ENCODE measurements around the gene PIP4K2A. TPM values are rescaled to one million over a fixed set of nuclear protein-coding genes. Genes with fewer than 3 reads are reported as not detected.
A peak's percentile ranks its signal among the peaks of the same experiment; 100 is the strongest.

The PIP4K2A gene
- total RNA-seq, 1 donor from 2014 or later: 17.9 TPM

DNA sequence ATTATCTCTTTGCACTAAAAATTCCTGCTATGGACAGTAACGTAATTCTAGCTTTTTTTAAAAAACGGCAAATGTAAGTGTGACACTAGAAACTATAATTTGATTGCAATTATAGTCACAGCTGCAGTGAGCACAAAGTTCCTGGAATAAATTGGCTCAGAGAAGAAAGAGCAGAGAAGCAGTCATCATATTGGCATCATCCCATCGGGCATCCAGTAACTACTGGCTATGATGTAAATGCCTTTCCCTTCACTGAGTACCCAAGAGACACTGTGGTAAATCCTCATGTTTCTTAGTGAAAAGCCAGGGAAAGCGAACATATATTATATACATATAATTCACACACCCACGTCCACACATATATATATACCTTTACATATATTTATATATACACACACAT is 43.6 kb downstream of the PIP4K2A start:
- TF ChIP-seq, protein P1, sequence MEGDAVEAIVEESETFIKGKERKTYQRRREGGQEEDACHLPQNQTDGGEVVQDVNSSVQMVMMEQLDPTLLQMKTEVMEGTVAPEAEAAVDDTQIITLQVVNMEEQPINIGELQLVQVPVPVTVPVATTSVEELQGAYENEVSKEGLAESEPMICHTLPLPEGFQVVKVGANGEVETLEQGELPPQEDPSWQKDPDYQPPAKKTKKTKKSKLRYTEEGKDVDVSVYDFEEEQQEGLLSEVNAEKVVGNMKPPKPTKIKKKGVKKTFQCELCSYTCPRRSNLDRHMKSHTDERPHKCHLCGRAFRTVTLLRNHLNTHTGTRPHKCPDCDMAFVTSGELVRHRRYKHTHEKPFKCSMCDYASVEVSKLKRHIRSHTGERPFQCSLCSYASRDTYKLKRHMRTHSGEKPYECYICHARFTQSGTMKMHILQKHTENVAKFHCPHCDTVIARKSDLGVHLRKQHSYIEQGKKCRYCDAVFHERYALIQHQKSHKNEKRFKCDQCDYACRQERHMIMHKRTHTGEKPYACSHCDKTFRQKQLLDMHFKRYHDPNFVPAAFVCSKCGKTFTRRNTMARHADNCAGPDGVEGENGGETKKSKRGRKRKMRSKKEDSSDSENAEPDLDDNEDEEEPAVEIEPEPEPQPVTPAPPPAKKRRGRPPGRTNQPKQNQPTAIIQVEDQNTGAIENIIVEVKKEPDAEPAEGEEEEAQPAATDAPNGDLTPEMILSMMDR (IDR thresholded peaks at IDR 0.05; ENCODE audit: insufficient read depth, low read length, severe bottlenecking): no peak
- DNase-seq (ENCODE audit: low read depth) (no peak), FAIRE-seq (no peak)
- Histone ChIP-seq H3K4me3 (ENCODE audit: low read depth, low read length) (no peak overlapping the region), H3K36me3 (ENCODE audit: control insufficient read depth, insufficient read depth, low read length) (no peaks in the 10 kb centered on the region), H3K27me3 (ENCODE audit: control insufficient read depth, insufficient read depth, low read length) (no peaks in the 10 kb centered on the region)

DNA sequence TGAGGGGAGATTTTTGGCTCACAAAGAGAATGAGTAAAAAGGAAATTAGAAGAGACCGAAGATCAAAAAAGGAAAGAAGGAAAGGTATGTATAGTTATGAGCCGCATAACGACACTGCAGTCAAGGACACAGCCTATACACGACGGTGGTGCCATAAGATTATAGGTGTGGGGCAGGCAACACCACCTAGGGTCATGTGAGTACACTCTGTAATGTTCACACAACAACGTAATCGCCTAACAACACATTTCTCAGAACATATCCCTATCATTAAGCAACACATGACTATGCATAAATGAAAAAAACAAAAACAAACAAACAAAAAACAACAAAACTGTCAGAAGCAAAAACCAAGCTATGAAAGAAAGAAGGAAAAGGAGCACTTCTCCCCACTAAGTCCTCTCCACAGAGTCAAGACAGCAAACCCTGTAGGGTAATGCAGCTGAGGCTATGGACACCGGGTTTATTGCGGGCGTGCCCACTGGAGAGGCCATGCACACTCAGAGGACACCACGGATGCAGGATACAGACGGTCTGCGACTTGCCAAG is 45.1 kb downstream of the PIP4K2A start:
- DNase-seq (ENCODE audit: low read depth) (no peak), FAIRE-seq (no peak)
- TF ChIP-seq, protein P1 (IDR thresholded peaks at IDR 0.05; ENCODE audit: insufficient read depth, low read length, severe bottlenecking): no peak
- Histone ChIP-seq H3K36me3 (ENCODE audit: control insufficient read depth, insufficient read depth, low read length) (no peaks in the 10 kb centered on the region), H3K4me3 (ENCODE audit: low read depth, low read length) (no peak overlapping the region), H3K27me3 (ENCODE audit: control insufficient read depth, insufficient read depth, low read length) (no peaks in the 10 kb centered on the region)

DNA sequence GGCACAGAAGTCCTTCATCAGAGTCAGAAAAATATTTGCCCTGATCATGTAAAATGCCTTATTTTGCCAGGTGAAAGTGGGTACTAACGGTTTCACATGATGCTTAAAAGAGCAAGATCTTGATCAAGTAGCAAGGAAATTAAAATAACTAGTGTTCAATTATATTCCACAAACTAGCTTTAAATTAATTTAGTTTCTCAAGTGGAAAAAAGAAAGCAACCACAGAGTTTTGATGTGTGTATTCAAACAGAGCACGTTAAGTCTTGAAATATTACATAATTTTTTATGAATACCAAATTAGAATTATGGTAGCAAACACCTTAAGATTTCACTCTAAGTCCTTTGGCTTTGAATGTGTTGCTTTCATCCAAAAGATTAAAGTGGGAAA is 47.3 kb downstream of the PIP4K2A start:
- Histone ChIP-seq H3K4me3 (ENCODE audit: low read depth, low read length) (no peak overlapping the region), H3K27me3 (ENCODE audit: control insufficient read depth, insufficient read depth, low read length) (no peaks in the 10 kb centered on the region), H3K36me3 (ENCODE audit: control insufficient read depth, insufficient read depth, low read length) (no peaks in the 10 kb centered on the region)
- no peak for DNase-seq (ENCODE audit: low read depth)
- no peak for FAIRE-seq
- TF ChIP-seq, protein P1 (IDR thresholded peaks at IDR 0.05; ENCODE audit: insufficient read depth, low read length, severe bottlenecking): no peak

DNA sequence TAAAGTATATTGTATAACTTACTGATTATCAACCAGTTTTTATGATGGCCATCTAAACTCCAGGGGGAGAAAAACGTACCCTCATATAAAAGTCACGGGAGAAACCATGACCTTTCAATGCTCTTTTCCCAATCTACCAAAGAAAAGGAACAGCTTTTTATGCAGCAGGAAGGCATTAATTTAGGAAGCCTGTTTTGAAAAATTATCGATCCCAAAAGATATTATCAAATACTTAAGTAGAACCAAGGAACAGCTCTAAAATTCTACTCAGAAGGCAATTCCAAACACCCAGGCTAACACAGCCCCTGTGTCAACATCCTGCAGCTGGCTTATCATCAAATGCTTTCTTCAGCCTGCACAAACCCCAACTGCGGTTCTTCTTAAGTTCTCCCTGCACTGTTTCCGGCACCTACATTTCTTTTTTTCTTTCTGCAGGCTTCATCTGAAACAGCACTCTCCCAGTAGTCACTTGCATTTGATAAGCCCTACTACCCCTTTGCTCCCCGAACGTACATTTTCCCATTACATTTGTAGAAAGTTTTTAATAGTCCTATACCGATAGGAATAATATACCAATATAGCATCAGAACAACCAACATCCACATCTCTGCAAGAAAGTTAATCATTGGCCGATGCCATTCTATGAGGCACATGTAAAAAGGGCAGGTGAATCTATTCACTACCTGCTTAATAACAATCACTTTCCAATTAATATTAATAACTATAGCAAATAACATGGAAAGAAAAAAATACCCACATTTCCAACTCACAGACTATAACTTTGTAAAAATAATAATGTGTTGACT is 47.9 kb downstream of the PIP4K2A start:
- Histone ChIP-seq H3K4me3 (ENCODE audit: low read depth, low read length) (no peak overlapping the region), H3K36me3 (ENCODE audit: control insufficient read depth, insufficient read depth, low read length) (no peaks in the 10 kb centered on the region), H3K27me3 (ENCODE audit: control insufficient read depth, insufficient read depth, low read length) (no peaks in the 10 kb centered on the region)
- peak; percentile 17 for DNase-seq (ENCODE audit: low read depth)
- TF ChIP-seq, protein P1 (IDR thresholded peaks at IDR 0.05; ENCODE audit: insufficient read depth, low read length, severe bottlenecking): no peak
- no peak for FAIRE-seq

DNA sequence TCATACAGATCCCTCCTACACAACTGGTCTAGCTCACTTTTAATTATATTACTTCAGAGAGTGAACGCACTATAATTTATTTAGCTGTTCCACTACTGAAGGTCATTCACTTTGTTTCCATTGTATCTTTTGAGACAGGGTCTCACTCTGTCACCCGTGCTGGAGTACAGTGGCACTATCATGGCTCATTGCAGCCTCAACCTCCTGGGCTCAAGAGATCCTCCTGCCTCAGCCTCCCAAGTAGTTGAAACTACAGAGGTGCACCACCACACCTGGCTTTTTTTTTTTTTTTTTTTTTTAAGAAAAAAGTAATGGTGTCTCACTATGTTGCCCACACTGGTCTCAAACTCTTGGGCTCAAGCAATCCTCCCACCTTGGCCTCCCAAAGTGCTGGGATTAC is 49.0 kb downstream of the PIP4K2A start:
- DNase-seq (ENCODE audit: low read depth) (no peak), FAIRE-seq (no peak)
- TF ChIP-seq, protein P1 (IDR thresholded peaks at IDR 0.05; ENCODE audit: insufficient read depth, low read length, severe bottlenecking): no peak
- Histone ChIP-seq H3K4me3 (ENCODE audit: low read depth, low read length) (no peak overlapping the region), H3K36me3 (ENCODE audit: control insufficient read depth, insufficient read depth, low read length) (no peaks in the 10 kb centered on the region), H3K27me3 (ENCODE audit: control insufficient read depth, insufficient read depth, low read length) (no peaks in the 10 kb centered on the region)

All from bronchial epithelial cell (primary cell).